HG03175 (cell line): Measurements from ENCODE around the gene INVS.
"Not testable (repeated sequence)": the region's sequence is repeated elsewhere in the genome, so short reads cannot be mapped to it uniquely, and the experiment has no call there.

ENCODE experiments used
- ATAC-seq: cut with Tn5 transposase; IDR thresholded peaks from one replicate; pipeline ENCODE4 v1.9.1; 2021; ENCODE audit warnings: mild to moderate bottlenecking, moderate library complexity; ENCODE audit not compliant: unreplicated experiment

The INVS gene

GRCh38 chr9:100117316-100117715 lies 18.3 kb downstream of the INVS start:
- ATAC-seq = no peak

GRCh38 chr9:100120286-100120685 lies 21.2 kb downstream of the INVS start:
- no peak for ATAC-seq

GRCh38 chr9:100125236-100125635 lies 26.2 kb downstream of the INVS start:
- ATAC-seq = no peak

- no peak for ATAC-seq
These were observed 26.9 kb downstream of the INVS start for GRCh38 chr9:100125910-100126309.

- no peak for ATAC-seq
These were observed 27.4 kb downstream of the INVS start for GRCh38 chr9:100126423-100126822.

- ATAC-seq = no peak
These were observed 30.7 kb downstream of the INVS start for GRCh38 chr9:100129772-100130171.

GRCh38 chr9:100131216-100131615 lies 32.2 kb downstream of the INVS start:
- no peak for ATAC-seq

GRCh38 chr9:100131875-100132430 lies 32.9 kb downstream of the INVS start:
- no peak for ATAC-seq

GRCh38 chr9:100134731-100135130 lies 35.7 kb downstream of the INVS start:
- no peak for ATAC-seq

GRCh38 chr9:100136799-100137198 lies 37.8 kb downstream of the INVS start:
- ATAC-seq = not testable (repeated sequence)

- not testable (repeated sequence) for ATAC-seq
These were observed 41.3 kb downstream of the INVS start for GRCh38 chr9:100140303-100140702.

GRCh38 chr9:100141862-100142261 lies 42.8 kb downstream of the INVS start:
- not testable (repeated sequence) for ATAC-seq

- not testable (repeated sequence) for ATAC-seq
These were observed 46.3 kb downstream of the INVS start for GRCh38 chr9:100145167-100145934.

- ATAC-seq = not testable (repeated sequence)
These were observed 46.9 kb downstream of the INVS start for GRCh38 chr9:100145976-100146375.

- ATAC-seq = no peak
These were observed 51.2 kb downstream of the INVS start for GRCh38 chr9:100150214-100150613.

- no peak for ATAC-seq
These were observed 61.0 kb downstream of the INVS start for GRCh38 chr9:100160021-100160420.

GRCh38 chr9:100167176-100167575 lies 68.1 kb downstream of the INVS start:
- no peak for ATAC-seq

- ATAC-seq = no peak
These were observed 69.0 kb downstream of the INVS start for GRCh38 chr9:100167915-100168654.

GRCh38 chr9:100170085-100170484 lies 71.0 kb downstream of the INVS start:
- no peak for ATAC-seq

GRCh38 chr9:100170556-100170955 lies 71.5 kb downstream of the INVS start:
- ATAC-seq = no peak

- ATAC-seq = no peak
These were observed 87.3 kb downstream of the INVS start for GRCh38 chr9:100186356-100186755.

- no peak for ATAC-seq
These were observed 91.3 kb downstream of the INVS start for GRCh38 chr9:100190339-100190738.
